Progenitor cell of endocrine pancreas (in vitro differentiated cells): ENCODE measurements around the gene PTPRM. TPM values are rescaled to one million over a fixed set of nuclear protein-coding genes. Genes with fewer than 3 reads are reported as not detected.

Experiments
- DNase-seq: peaks from one replicate; pipeline ENCODE4 v3.0.0; 2021; ENCODE audit warnings: low spot score; ENCODE audit not compliant: unreplicated experiment
- H3K27ac Mint-ChIP-seq: 2 replicates; pipeline ENCODE4 v1.8.0; 2021; ENCODE audit warnings: mild to moderate bottlenecking, moderate library complexity, mixed read lengths
- H3K27me3 Mint-ChIP-seq: 2 replicates; pipeline ENCODE4 v1.8.0; 2021; ENCODE audit warnings: mixed read lengths
- H3K36me3 Mint-ChIP-seq: 2 replicates; pipeline ENCODE4 v1.8.0; 2022; ENCODE audit warnings: mixed read lengths; ENCODE audit not compliant: insufficient read depth
- H3K4me1 Mint-ChIP-seq: 2 replicates; pipeline ENCODE4 v1.8.0; 2021; ENCODE audit warnings: low read depth, mixed read lengths
- H3K4me3 Mint-ChIP-seq: 2 replicates; pipeline ENCODE4 v1.8.0; 2021; ENCODE audit warnings: low read depth, mild to moderate bottlenecking, moderate library complexity, mixed read lengths
- H3K9me3 Mint-ChIP-seq: 2 replicates; pipeline ENCODE4 v1.8.0; 2021; ENCODE audit warnings: low read depth, mixed read lengths
- total RNA-seq: library from RNA; stranded (reverse); gene quantifications from 2 replicates; pipeline ENCODE4 v1.2.1, GENCODE V29; 2021
- TF ChIP-seq, protein P1 (sequence below): fragments of 200-600 bp; sonication (generic); IDR thresholded peaks from one replicate; pipeline ENCODE4 v1.5.0; 2021; ENCODE audit warnings: antibody characterized with exemption, mild to moderate bottlenecking; ENCODE audit not compliant: unreplicated experiment

Gene PTPRM
- total RNA-seq, 1 donor from 2014 or later, result 23.2 TPM

DNA sequence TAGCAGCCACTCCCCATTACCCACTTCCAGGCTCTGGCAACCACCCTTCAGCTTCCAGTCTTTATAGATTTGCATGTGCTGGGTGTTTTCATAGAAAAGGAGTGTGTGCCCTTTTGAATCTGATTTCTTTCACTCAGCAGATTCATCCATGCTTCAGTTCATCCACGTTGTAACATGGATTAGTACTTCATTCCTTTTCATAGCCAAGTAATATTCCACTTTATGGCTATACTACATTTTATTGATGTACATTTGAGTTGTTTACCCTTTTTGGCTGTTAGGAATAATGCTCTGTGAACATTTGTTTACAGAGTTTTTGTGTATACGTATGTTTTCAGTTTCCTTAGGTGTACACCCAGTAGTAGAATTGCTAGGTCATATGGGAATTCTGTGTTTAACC lies 836.6 kb downstream of the PTPRM start:
- Mint-ChIP-seq H3K36me3 (peaks cover 1% of the 10 kb centered on the region), H3K9me3 (no peaks in the 10 kb centered on the region), H3K27ac (no peak overlapping the region), H3K27me3 (no peaks in the 10 kb centered on the region), H3K4me3 (no peak overlapping the region), H3K4me1 (no peaks in the 10 kb centered on the region)
- TF ChIP-seq, protein P1, sequence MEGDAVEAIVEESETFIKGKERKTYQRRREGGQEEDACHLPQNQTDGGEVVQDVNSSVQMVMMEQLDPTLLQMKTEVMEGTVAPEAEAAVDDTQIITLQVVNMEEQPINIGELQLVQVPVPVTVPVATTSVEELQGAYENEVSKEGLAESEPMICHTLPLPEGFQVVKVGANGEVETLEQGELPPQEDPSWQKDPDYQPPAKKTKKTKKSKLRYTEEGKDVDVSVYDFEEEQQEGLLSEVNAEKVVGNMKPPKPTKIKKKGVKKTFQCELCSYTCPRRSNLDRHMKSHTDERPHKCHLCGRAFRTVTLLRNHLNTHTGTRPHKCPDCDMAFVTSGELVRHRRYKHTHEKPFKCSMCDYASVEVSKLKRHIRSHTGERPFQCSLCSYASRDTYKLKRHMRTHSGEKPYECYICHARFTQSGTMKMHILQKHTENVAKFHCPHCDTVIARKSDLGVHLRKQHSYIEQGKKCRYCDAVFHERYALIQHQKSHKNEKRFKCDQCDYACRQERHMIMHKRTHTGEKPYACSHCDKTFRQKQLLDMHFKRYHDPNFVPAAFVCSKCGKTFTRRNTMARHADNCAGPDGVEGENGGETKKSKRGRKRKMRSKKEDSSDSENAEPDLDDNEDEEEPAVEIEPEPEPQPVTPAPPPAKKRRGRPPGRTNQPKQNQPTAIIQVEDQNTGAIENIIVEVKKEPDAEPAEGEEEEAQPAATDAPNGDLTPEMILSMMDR, result no peak
- DNase-seq, result no peak

DNA sequence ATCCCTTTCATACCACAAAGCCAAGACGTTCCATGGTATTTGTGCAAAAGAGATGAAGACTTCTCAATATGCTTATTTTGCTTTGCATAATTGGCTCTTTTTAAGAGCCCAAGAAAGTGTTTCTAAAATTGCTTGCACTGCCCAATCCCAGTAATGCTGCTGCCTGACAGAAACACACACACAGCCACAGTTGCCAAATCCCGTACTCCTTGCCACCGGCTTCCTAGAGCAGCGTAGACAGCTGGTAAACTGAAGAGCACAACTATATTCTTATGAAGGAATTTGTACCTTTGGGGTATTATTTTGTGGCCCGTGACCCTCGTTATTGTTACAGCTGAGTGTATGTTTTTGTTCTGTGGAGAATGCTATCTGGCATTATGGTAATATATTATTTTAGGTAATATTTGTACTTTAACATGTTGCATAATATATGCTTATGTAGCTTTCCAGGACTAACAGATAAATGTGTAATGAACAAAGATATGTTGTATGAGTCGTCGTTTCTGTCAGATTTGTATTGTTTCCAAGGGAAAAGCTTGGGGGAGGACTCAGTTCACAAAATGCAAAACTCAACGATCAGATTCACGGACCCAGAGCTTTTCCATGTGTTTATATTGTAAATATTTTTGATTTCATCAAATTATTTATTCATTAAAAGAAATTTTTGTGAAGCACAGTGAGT lies 839.2 kb downstream of the PTPRM start:
- H3K27me3 Mint-ChIP-seq, result no peaks in the 10 kb centered on the region
- H3K27ac Mint-ChIP-seq, result no peak overlapping the region

DNA sequence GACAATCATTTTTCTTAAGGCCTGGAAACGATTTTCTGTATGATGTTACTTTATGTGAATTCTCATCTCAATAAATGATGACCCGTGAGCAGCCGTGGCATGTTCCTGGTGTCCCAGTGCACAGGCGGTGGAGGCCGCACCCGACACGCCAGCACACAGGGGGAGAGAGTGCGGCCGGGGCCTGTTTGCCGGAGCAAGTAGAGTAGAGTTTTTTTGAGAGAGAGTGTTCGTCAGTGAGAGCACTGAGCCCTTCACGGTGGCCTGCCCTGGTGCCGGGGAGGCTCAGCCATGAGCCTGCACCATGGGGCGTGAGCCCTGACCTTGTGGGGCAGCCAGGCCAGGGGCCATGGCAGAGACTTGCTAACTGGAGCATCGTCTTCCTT lies 839.7 kb downstream of the PTPRM start:
- Mint-ChIP-seq H3K36me3 (peaks cover 8% of the 10 kb centered on the region), H3K9me3 (peaks cover 17% of the 10 kb centered on the region), H3K27me3 (no peaks in the 10 kb centered on the region), H3K4me3 (no peak overlapping the region), H3K27ac (no peak overlapping the region), H3K4me1 (peaks cover 2% of the 10 kb centered on the region)
- TF ChIP-seq, protein P1, result no peak
- no peak for DNase-seq

More for the DNA sequence above, 839.2 kb downstream of the PTPRM start:
- H3K4me1 Mint-ChIP-seq, result peaks cover 2% of the 10 kb centered on the region
- no peak overlapping the region for H3K4me3 Mint-ChIP-seq
- TF ChIP-seq, protein P1, result no peak
- no peak for DNase-seq
- H3K9me3 Mint-ChIP-seq, result peaks cover 13% of the 10 kb centered on the region
- peaks cover 8% of the 10 kb centered on the region for H3K36me3 Mint-ChIP-seq

- H3K4me1 Mint-ChIP-seq, result peaks cover 2% of the 10 kb centered on the region
- DNase-seq, result no peak
- H3K36me3 Mint-ChIP-seq, result peaks cover 8% of the 10 kb centered on the region
- H3K4me3 Mint-ChIP-seq, result no peak overlapping the region
- no peak overlapping the region for H3K27ac Mint-ChIP-seq
- no peaks in the 10 kb centered on the region for H3K27me3 Mint-ChIP-seq
- TF ChIP-seq, protein P1, result no peak
- H3K9me3 Mint-ChIP-seq, result peaks cover 24% of the 10 kb centered on the region
These were observed 842.0 kb downstream of the PTPRM start for GRCh38 chr18:8409151-8409550.

GRCh38 chr18:8411492-8411891 lies 844.4 kb downstream of the PTPRM start:
- Mint-ChIP-seq H3K4me1 (peaks cover 2% of the 10 kb centered on the region), H3K4me3 (no peak overlapping the region), H3K27me3 (peaks cover 14% of the 10 kb centered on the region), H3K9me3 (peaks cover 24% of the 10 kb centered on the region), H3K27ac (no peak overlapping the region), H3K36me3 (peaks cover 8% of the 10 kb centered on the region)
- no peak for DNase-seq
- TF ChIP-seq, protein P1, result no peak
